A673 (cell line): Measurements from ENCODE around the gene ACOT7. TPM values are rescaled to one million over a fixed set of nuclear protein-coding genes. Genes with fewer than 3 reads are reported as not detected.

ENCODE experiments used
- BruUV-seq: library from RNA; stranded (reverse); fragments of 400-500 nt; replicated peaks from 2 replicates; lab custom pipeline; 2021; lab: Mats Ljungman, UMichigan
- CTCF ChIA-PET: fragments of 300-600 bp; sonication (Branson Sonifier 250); formaldehyde crosslinking; loops from one replicate; lab custom pipeline; 2022; ENCODE audit warnings: antibody characterized with exemption; lab: Charles Lee
- POLR2A ChIA-PET: fragments of 300-600 bp; sonication (Branson Sonifier 250); formaldehyde crosslinking; loops from one replicate; lab custom pipeline; 2022; ENCODE audit warnings: antibody characterized with exemption; ENCODE audit not compliant: low non-redundant PET; lab: Charles Lee
- DNase-seq: peaks from one replicate; pipeline ENCODE4 v3.0.0-alpha.2; 2015; ENCODE audit warnings: low spot score
- H3K27ac ChIP-seq: fragments of 200-600 bp; sonication (generic); 2 replicates; pipeline ENCODE4 v1.5.1; 2016; ENCODE audit warnings: mixed run types, low read depth, mild to moderate bottlenecking, mixed read lengths, antibody characterized with exemption, low read length; ENCODE audit not compliant: poor library complexity, severe bottlenecking
- H3K27me3 ChIP-seq: fragments of 200-600 bp; sonication (generic); replicated peaks from 2 replicates; pipeline ENCODE4 v1.6.1; 2017; ENCODE audit warnings: mixed run types, low read depth, mild to moderate bottlenecking, mixed read lengths, antibody characterized with exemption, low read length; ENCODE audit not compliant: insufficient read depth, poor library complexity
- H3K36me3 ChIP-seq: fragments of 200-600 bp; sonication (generic); 2 replicates; pipeline ENCODE4 v1.6.1; 2016; ENCODE audit warnings: mixed run types, mild to moderate bottlenecking, mixed read lengths, antibody characterized with exemption, low read length; ENCODE audit not compliant: insufficient read depth, poor library complexity, severe bottlenecking
- H3K4me1 ChIP-seq: fragments of 200-600 bp; sonication (generic); 2 replicates; pipeline ENCODE4 v1.6.1; 2017; ENCODE audit warnings: mixed run types, mild to moderate bottlenecking, mixed read lengths, antibody characterized with exemption, low read length; ENCODE audit not compliant: insufficient read depth, poor library complexity, severe bottlenecking
- H3K4me3 ChIP-seq: fragments of 200-600 bp; sonication (generic); 2 replicates; pipeline ENCODE4 v1.5.1; 2016; ENCODE audit warnings: low read depth, mixed run types, mild to moderate bottlenecking, mixed read lengths, low read length; ENCODE audit not compliant: poor library complexity, severe bottlenecking
- H3K9me3 ChIP-seq: fragments of 200-600 bp; sonication (generic); 2 replicates; pipeline ENCODE4 v1.6.1; 2016; ENCODE audit warnings: mixed run types, low read depth, mild to moderate bottlenecking, mixed read lengths, antibody characterized with exemption, low read length; ENCODE audit not compliant: poor library complexity, severe bottlenecking
- EZH2 ChIP-seq: fragments of 200-600 bp; sonication (generic); IDR thresholded peaks from 2 replicates; pipeline ENCODE4 v1.6.1; 2017; ENCODE audit warnings: borderline replicate concordance, low read depth, mild to moderate bottlenecking, mixed read lengths, antibody characterized with exemption, low read length; ENCODE audit not compliant: poor library complexity, severe bottlenecking
- intact Hi-C: fragments of 100-400 bp; cut with micrococcal nuclease; formaldehyde crosslinking; loops from one replicate; pipeline ENCODE4 v1.10.0; 2022; ENCODE audit not compliant: unreplicated experiment
- total RNA-seq: library from RNA; stranded (reverse); gene quantifications from 2 replicates; pipeline ENCODE4 v1.2.3, GENCODE V29; 2021
- TF ChIP-seq, protein P1 (sequence below): fragments of 300-800, 200-600 bp; sonication (generic); conservative IDR thresholded peaks from 2 replicates; pipeline ENCODE4 v1.5.1; 2017; ENCODE audit warnings: low read depth, mild to moderate bottlenecking, antibody characterized with exemption, low read length, moderate library complexity, mixed read lengths

The ACOT7 gene
- total RNA-seq, 1 experiment from 2014 or later = 132 TPM

DNA sequence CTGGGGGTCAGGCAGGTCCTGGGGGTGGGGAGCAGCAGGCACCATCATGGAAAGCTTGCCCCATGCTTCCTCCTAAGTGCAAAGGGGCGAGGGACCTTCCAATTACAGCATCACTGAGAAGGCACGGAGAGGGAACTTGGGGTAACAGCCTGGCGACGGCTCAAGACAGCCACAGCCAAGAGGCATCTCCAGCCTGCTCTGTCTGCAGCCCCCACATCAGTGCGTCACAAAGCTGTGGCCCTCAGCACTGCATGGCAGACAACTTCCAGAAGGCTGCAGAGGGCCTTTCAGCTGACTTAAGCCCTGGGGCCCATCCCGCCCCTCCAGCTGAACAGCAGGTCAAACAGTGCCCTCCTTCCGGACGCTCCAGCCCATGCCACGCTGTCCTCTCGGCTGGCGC is 119.5 kb downstream of the ACOT7 start:
- Histone ChIP-seq H3K36me3 (no peaks in the 10 kb centered on the region), H3K27ac (peak overlapping the region; percentile 21), H3K4me1 (peaks cover 59% of the 10 kb centered on the region), H3K27me3 (no peaks in the 10 kb centered on the region), H3K4me3 (no peak overlapping the region), H3K9me3 (no peaks in the 10 kb centered on the region)
- no peak for TF ChIP-seq EZH2
- TF ChIP-seq, protein P1, sequence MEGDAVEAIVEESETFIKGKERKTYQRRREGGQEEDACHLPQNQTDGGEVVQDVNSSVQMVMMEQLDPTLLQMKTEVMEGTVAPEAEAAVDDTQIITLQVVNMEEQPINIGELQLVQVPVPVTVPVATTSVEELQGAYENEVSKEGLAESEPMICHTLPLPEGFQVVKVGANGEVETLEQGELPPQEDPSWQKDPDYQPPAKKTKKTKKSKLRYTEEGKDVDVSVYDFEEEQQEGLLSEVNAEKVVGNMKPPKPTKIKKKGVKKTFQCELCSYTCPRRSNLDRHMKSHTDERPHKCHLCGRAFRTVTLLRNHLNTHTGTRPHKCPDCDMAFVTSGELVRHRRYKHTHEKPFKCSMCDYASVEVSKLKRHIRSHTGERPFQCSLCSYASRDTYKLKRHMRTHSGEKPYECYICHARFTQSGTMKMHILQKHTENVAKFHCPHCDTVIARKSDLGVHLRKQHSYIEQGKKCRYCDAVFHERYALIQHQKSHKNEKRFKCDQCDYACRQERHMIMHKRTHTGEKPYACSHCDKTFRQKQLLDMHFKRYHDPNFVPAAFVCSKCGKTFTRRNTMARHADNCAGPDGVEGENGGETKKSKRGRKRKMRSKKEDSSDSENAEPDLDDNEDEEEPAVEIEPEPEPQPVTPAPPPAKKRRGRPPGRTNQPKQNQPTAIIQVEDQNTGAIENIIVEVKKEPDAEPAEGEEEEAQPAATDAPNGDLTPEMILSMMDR = no peak
- intact Hi-C loops = no loop called here
- DNase-seq = no peak
- POLR2A ChIA-PET = no interaction called here
- CTCF ChIA-PET = no interaction called here
- no TSS peak for BruUV-seq

DNA sequence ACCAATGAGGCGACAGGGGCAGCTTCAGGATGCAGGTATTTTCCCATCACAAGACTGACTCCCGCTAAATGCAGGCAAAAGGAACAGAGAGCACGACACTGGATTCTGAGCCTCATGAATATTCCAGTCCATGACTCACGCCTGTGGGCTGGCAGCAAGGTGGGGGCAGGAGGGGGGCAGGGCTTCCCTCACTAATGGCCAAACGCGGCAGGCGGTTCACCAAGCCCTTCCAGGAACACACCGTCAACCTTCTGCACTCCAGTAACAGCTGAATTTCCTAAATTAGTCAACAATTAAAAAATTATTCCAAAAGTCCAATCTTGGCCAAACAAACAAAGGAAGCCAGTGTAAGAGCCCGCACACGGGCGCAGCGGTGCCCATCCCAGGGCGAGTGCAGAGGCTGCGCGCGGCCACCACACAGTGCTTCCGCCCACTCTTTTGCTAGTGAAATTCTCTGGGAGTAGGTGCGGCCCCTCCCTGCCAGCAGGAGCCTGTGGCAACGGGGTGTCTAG is 120.1 kb downstream of the ACOT7 start:
- no peak overlapping the region for H3K4me3 ChIP-seq

DNA sequence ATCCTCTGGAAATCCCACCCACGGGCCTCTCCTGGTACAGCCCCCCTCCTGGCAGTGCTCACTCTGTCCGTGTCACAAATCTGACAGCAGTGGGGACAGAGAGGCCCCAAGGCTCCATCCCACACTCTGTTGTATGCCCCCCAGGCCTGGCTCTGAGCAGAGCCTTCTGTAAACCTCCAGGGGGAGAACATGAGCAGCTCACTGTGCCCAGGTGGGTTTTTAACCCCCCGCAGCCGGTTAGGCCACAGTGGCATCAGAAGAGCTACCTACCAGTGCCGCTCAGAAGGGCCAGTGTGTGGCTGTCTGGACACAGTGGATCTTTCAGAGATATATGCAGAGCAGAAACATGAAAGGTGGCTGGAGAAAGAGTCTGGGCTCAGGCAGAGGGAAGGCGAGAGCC is 120.7 kb downstream of the ACOT7 start:
- TF ChIP-seq EZH2 = no peak
- TF ChIP-seq, protein P1 = peak; percentile 37
- no peak for DNase-seq
- H3K4me3 ChIP-seq = no peak overlapping the region
- ChIA-PET CTCF (no interaction called here), POLR2A (no interaction called here)
- H3K9me3 ChIP-seq = no peaks in the 10 kb centered on the region
- peak overlapping the region; percentile 55 for H3K27ac ChIP-seq
- H3K27me3 ChIP-seq = no peaks in the 10 kb centered on the region
- H3K36me3 ChIP-seq = no peaks in the 10 kb centered on the region
- no TSS peak for BruUV-seq
- peaks cover 59% of the 10 kb centered on the region for H3K4me1 ChIP-seq
- intact Hi-C loops = no loop called here

More for the DNA sequence above, 120.1 kb downstream of the ACOT7 start:
- TF ChIP-seq, protein P1 = no peak
- no peak for TF ChIP-seq EZH2
- Histone ChIP-seq H3K27ac (peak overlapping the region; percentile 21), H3K36me3 (no peaks in the 10 kb centered on the region), H3K4me1 (peaks cover 59% of the 10 kb centered on the region), H3K9me3 (no peaks in the 10 kb centered on the region), H3K27me3 (no peaks in the 10 kb centered on the region)
- POLR2A ChIA-PET = no interaction called here
- peak; percentile 85 for DNase-seq
- intact Hi-C loops = no loop called here
- CTCF ChIA-PET = no interaction called here
- BruUV-seq = no TSS peak
